GM19438 (cell line): ENCODE results near the gene IQSEC3.
"Not testable (repeated sequence)": the region's sequence is repeated elsewhere in the genome, so short reads cannot be mapped to it uniquely, and the experiment has no call there.

ENCODE experiments used
- ATAC-seq: cut with Tn5 transposase; IDR thresholded peaks from one replicate; pipeline ENCODE4 v1.9.1; 2021; ENCODE audit warnings: low read depth; ENCODE audit not compliant: unreplicated experiment

IQSEC3 gene

GRCh38 chr12:210277-211141 lies 143.9 kb downstream of the IQSEC3 start:
- ATAC-seq, result no peak

- ATAC-seq, result no peak
These were observed 144.5 kb downstream of the IQSEC3 start for GRCh38 chr12:211142-211465.

- no peak for ATAC-seq
These were observed 145.3 kb downstream of the IQSEC3 start for GRCh38 chr12:211639-212414.

- no peak for ATAC-seq
These were observed 145.8 kb downstream of the IQSEC3 start for GRCh38 chr12:212415-212714.

- no peak for ATAC-seq
These were observed 146.4 kb downstream of the IQSEC3 start for GRCh38 chr12:212715-213526.

GRCh38 chr12:213527-213932 lies 147.0 kb downstream of the IQSEC3 start:
- ATAC-seq, result no peak

GRCh38 chr12:214003-214741 lies 147.6 kb downstream of the IQSEC3 start, which contains the start of gene SLC6A12:
SLC6A12 (minus strand) TSS chr12:214157; CDS start chr12:209986, 4,171 bp downstream.
- no peak for ATAC-seq

GRCh38 chr12:215116-215515 lies 148.5 kb downstream of the IQSEC3 start:
- ATAC-seq, result no peak

GRCh38 chr12:217029-217428 lies 150.5 kb downstream of the IQSEC3 start:
- ATAC-seq, result not testable (repeated sequence)

- no peak for ATAC-seq
These were observed 151.7 kb downstream of the IQSEC3 start for GRCh38 chr12:218221-218620.

GRCh38 chr12:218728-219590 lies 152.4 kb downstream of the IQSEC3 start:
- no peak for ATAC-seq

- ATAC-seq, result no peak
These were observed 153.4 kb downstream of the IQSEC3 start for GRCh38 chr12:219891-220352.

GRCh38 chr12:220491-220890 lies 153.9 kb downstream of the IQSEC3 start:
- ATAC-seq, result no peak

GRCh38 chr12:220946-221550 lies 154.5 kb downstream of the IQSEC3 start:
- ATAC-seq, result no peak

GRCh38 chr12:221736-222135 lies 155.2 kb downstream of the IQSEC3 start:
- ATAC-seq, result no peak

GRCh38 chr12:223841-224240 lies 157.3 kb downstream of the IQSEC3 start:
- no peak for ATAC-seq

GRCh38 chr12:224330-224729 lies 157.8 kb downstream of the IQSEC3 start:
- ATAC-seq, result no peak

GRCh38 chr12:225012-225411 lies 158.4 kb downstream of the IQSEC3 start:
- ATAC-seq, result no peak

GRCh38 chr12:226401-226800 lies 159.8 kb downstream of the IQSEC3 start:
- no peak for ATAC-seq
